ENCODE measurements around the gene NEGR1. TPM values are rescaled to one million over a fixed set of nuclear protein-coding genes. Genes with fewer than 3 reads are reported as not detected.

Gene NEGR1
- polyA plus RNA-seq, 1 donor from 2014 or later, result 47.4 TPM

GRCh38 chr1:72271555-72272085 lies 10.7 kb downstream of the NEGR1 start:
- Histone ChIP-seq H3K36me3 (ENCODE audit: insufficient read depth, low read length) (peaks cover 4% of the 10 kb centered on the region), H3K4me2 (ENCODE audit: low read length) (no peak overlapping the region), H3F3A (ENCODE audit: insufficient read depth, low read length, poor library complexity, severe bottlenecking) (no peaks in the 10 kb centered on the region), H2AFZ (ENCODE audit: low read depth, low read length) (no peak overlapping the region), H3K27me3 (ENCODE audit: insufficient read depth, low read depth, low read length) (no peaks in the 10 kb centered on the region), H4K20me1 (ENCODE audit: insufficient read depth) (no peaks in the 10 kb centered on the region), H3K9ac (ENCODE audit: low read length) (no peak overlapping the region), H3K27ac (ENCODE audit: low read length) (no peak overlapping the region), H3K79me2 (replicated peaks; ENCODE audit: insufficient read depth, low read length) (no peaks in the 10 kb centered on the region), H3K4me3 (ENCODE audit: low read length) (no peak overlapping the region), H3K9me2 (ENCODE audit: insufficient read depth, low read length) (no peaks in the 10 kb centered on the region), H3K9me3 (ENCODE audit: low read length) (no peaks in the 10 kb centered on the region)
- TF ChIP-seq, protein P1, sequence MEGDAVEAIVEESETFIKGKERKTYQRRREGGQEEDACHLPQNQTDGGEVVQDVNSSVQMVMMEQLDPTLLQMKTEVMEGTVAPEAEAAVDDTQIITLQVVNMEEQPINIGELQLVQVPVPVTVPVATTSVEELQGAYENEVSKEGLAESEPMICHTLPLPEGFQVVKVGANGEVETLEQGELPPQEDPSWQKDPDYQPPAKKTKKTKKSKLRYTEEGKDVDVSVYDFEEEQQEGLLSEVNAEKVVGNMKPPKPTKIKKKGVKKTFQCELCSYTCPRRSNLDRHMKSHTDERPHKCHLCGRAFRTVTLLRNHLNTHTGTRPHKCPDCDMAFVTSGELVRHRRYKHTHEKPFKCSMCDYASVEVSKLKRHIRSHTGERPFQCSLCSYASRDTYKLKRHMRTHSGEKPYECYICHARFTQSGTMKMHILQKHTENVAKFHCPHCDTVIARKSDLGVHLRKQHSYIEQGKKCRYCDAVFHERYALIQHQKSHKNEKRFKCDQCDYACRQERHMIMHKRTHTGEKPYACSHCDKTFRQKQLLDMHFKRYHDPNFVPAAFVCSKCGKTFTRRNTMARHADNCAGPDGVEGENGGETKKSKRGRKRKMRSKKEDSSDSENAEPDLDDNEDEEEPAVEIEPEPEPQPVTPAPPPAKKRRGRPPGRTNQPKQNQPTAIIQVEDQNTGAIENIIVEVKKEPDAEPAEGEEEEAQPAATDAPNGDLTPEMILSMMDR (IDR thresholded peaks at IDR 0.05; ENCODE audit: poor library complexity, severe bottlenecking), result no peak
- TF ChIP-seq RAD21 (conservative IDR thresholded peaks at IDR 0.05) (no peak), EP300 (conservative IDR thresholded peaks at IDR 0.05; ENCODE audit: poor library complexity, severe bottlenecking) (no peak), TAF1 (IDR thresholded peaks at IDR 0.05; ENCODE audit: low read depth) (no peak)
- TF ChIP-seq, protein P2, sequence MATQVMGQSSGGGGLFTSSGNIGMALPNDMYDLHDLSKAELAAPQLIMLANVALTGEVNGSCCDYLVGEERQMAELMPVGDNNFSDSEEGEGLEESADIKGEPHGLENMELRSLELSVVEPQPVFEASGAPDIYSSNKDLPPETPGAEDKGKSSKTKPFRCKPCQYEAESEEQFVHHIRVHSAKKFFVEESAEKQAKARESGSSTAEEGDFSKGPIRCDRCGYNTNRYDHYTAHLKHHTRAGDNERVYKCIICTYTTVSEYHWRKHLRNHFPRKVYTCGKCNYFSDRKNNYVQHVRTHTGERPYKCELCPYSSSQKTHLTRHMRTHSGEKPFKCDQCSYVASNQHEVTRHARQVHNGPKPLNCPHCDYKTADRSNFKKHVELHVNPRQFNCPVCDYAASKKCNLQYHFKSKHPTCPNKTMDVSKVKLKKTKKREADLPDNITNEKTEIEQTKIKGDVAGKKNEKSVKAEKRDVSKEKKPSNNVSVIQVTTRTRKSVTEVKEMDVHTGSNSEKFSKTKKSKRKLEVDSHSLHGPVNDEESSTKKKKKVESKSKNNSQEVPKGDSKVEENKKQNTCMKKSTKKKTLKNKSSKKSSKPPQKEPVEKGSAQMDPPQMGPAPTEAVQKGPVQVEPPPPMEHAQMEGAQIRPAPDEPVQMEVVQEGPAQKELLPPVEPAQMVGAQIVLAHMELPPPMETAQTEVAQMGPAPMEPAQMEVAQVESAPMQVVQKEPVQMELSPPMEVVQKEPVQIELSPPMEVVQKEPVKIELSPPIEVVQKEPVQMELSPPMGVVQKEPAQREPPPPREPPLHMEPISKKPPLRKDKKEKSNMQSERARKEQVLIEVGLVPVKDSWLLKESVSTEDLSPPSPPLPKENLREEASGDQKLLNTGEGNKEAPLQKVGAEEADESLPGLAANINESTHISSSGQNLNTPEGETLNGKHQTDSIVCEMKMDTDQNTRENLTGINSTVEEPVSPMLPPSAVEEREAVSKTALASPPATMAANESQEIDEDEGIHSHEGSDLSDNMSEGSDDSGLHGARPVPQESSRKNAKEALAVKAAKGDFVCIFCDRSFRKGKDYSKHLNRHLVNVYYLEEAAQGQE (IDR thresholded peaks at IDR 0.05; ENCODE audit: borderline replicate concordance), result no peak

DNA sequence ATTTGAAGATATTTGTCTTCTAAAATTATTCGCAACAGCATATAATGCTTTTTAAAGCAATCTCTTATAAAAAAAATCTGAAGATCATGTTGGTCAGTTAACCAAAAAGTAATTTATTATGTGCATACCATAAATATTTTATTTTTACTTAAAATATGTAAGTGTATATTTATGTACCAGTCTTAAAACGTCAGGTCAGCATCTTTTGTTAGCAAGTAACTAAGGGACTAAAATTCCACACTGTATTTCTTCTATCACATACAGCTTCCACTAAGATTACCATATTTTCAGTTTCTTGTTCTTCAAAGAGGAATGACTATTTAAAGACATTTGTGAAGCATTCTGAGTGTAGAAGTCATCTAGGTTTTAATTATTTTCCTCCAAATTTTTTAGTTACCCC lies 19.6 kb downstream of the NEGR1 start:
- Histone ChIP-seq H3K36me3 (ENCODE audit: insufficient read depth, low read length) (no peaks in the 10 kb centered on the region), H4K20me1 (ENCODE audit: insufficient read depth) (no peaks in the 10 kb centered on the region), H3K4me3 (ENCODE audit: low read length) (no peak overlapping the region), H2AFZ (ENCODE audit: low read depth, low read length) (no peak overlapping the region), H3K9me3 (ENCODE audit: low read length) (no peaks in the 10 kb centered on the region), H3K4me2 (ENCODE audit: low read length) (no peak overlapping the region), H3K9ac (ENCODE audit: low read length) (no peak overlapping the region), H3K27me3 (ENCODE audit: insufficient read depth, low read depth, low read length) (no peaks in the 10 kb centered on the region), H3F3A (ENCODE audit: insufficient read depth, low read length, poor library complexity, severe bottlenecking) (no peaks in the 10 kb centered on the region), H3K9me2 (ENCODE audit: insufficient read depth, low read length) (no peaks in the 10 kb centered on the region), H3K79me2 (replicated peaks; ENCODE audit: insufficient read depth, low read length) (no peaks in the 10 kb centered on the region), H3K27ac (ENCODE audit: low read length) (no peak overlapping the region)
- TF ChIP-seq EZH2 (IDR thresholded peaks at IDR 0.05; ENCODE audit: borderline replicate concordance, insufficient read depth, low read length, poor library complexity, severe bottlenecking) (no peak), POLR2AphosphoS5 (IDR thresholded peaks at IDR 0.05) (no peak), RAD21 (conservative IDR thresholded peaks at IDR 0.05) (no peak), EP300 (conservative IDR thresholded peaks at IDR 0.05; ENCODE audit: poor library complexity, severe bottlenecking) (no peak), SMC3 (conservative IDR thresholded peaks at IDR 0.05; ENCODE audit: poor library complexity) (no peak), MXI1 (conservative IDR thresholded peaks at IDR 0.05; ENCODE audit: poor library complexity, severe bottlenecking) (no peak), TAF1 (IDR thresholded peaks at IDR 0.05; ENCODE audit: low read depth) (no peak)
- TF ChIP-seq, protein P1 (IDR thresholded peaks at IDR 0.05; ENCODE audit: poor library complexity, severe bottlenecking), result no peak
- TF ChIP-seq, protein P2 (IDR thresholded peaks at IDR 0.05; ENCODE audit: borderline replicate concordance), result no peak
